Duodenal mucosa (tissue), 2 donors: Measurements from ENCODE around the gene KRTAP12-1.

Experiments used
- H3K27ac ChIP-seq: one replicate; pipeline ENCODE4 v1.7.0; 2013; ENCODE audit warnings: low read depth, low read length
- H3K27me3 ChIP-seq, 2 donors: one replicate each; pipeline ENCODE4 v1.7.0; 2013; ENCODE audit warnings: low read length in 2 of 2, control low read depth in 1 of 2; ENCODE audit not compliant: insufficient read depth in 2 of 2, control insufficient read depth in 1 of 2
- H3K36me3 ChIP-seq, 2 donors: one replicate each; pipeline ENCODE4 v1.7.0; 2013; ENCODE audit warnings: low read length in 2 of 2, control low read depth in 1 of 2; ENCODE audit not compliant: insufficient read depth in 2 of 2, control insufficient read depth in 1 of 2
- H3K4me1 ChIP-seq, 2 donors: one replicate each; pipeline ENCODE4 v1.7.0; 2013; ENCODE audit warnings: low read length in 2 of 2, control low read depth in 1 of 2; ENCODE audit not compliant: insufficient read depth in 2 of 2, control insufficient read depth in 1 of 2
- H3K4me3 ChIP-seq, 2 donors: one replicate each; pipeline ENCODE4 v1.7.0; 2013; ENCODE audit warnings: low read length in 2 of 2, low read depth in 1 of 2
- H3K9ac ChIP-seq, 2 donors: one replicate each; pipeline ENCODE4 v1.7.0; 2013; ENCODE audit warnings: low read length in 2 of 2, low read depth in 1 of 2
- H3K9me3 ChIP-seq, 2 donors: one replicate each; pipeline ENCODE4 v1.7.0; 2013; ENCODE audit warnings: low read length in 2 of 2, control low read depth in 1 of 2; ENCODE audit not compliant: control insufficient read depth in 1 of 2

The KRTAP12-1 gene

GRCh38 chr21:44704636-44705001 lies 22.7 kb upstream of the KRTAP12-1 start:
- H3K4me1 ChIP-seq, result no peaks in the 10 kb centered on the region
- no peak overlapping the region for H3K27ac ChIP-seq
- no peaks in the 10 kb centered on the region for H3K36me3 ChIP-seq
- H3K4me3 ChIP-seq, result no peak overlapping the region
- H3K9me3 ChIP-seq, result peaks cover 0 to 4% of the 10 kb centered on the region in 2 donors
- no peak overlapping the region for H3K9ac ChIP-seq
- peaks cover 56 to 61% of the 10 kb centered on the region in 2 donors for H3K27me3 ChIP-seq

GRCh38 chr21:44703731-44704635 lies 22.0 kb upstream of the KRTAP12-1 start:
- Histone ChIP-seq H3K27ac (no peak overlapping the region), H3K27me3 (peaks cover 50 to 55% of the 10 kb centered on the region in 2 donors), H3K4me3 (no peak overlapping the region), H3K36me3 (no peaks in the 10 kb centered on the region), H3K4me1 (no peaks in the 10 kb centered on the region), H3K9ac (no peak overlapping the region), H3K9me3 (peaks cover 0 to 4% of the 10 kb centered on the region in 2 donors)

GRCh38 chr21:44702973-44703730 lies 21.2 kb upstream of the KRTAP12-1 start:
- no peak overlapping the region for H3K9ac ChIP-seq
- H3K4me1 ChIP-seq, result no peaks in the 10 kb centered on the region
- no peaks in the 10 kb centered on the region for H3K36me3 ChIP-seq
- H3K27me3 ChIP-seq, result peaks cover 41 to 52% of the 10 kb centered on the region in 2 donors
- no peak overlapping the region for H3K27ac ChIP-seq
- H3K9me3 ChIP-seq, result peaks cover 0 to 4% of the 10 kb centered on the region in 2 donors
- H3K4me3 ChIP-seq, result no peak overlapping the region

GRCh38 chr21:44702111-44702972 lies 20.4 kb upstream of the KRTAP12-1 start:
- Histone ChIP-seq H3K9me3 (peaks cover 0 to 4% of the 10 kb centered on the region in 2 donors), H3K9ac (no peak overlapping the region), H3K27me3 (peaks cover 35 to 57% of the 10 kb centered on the region in 2 donors), H3K4me1 (no peaks in the 10 kb centered on the region), H3K4me3 (no peak overlapping the region), H3K36me3 (no peaks in the 10 kb centered on the region), H3K27ac (no peak overlapping the region)

- Histone ChIP-seq H3K4me3 (no peak overlapping the region), H3K27ac (no peak overlapping the region), H3K9me3 (peaks cover 0 to 4% of the 10 kb centered on the region in 2 donors), H3K9ac (no peak overlapping the region), H3K36me3 (no peaks in the 10 kb centered on the region), H3K27me3 (peaks cover 28 to 58% of the 10 kb centered on the region in 2 donors), H3K4me1 (no peaks in the 10 kb centered on the region)
Measured at GRCh38 chr21:44701541-44701940, 19.6 kb upstream of the KRTAP12-1 start.

- H3K36me3 ChIP-seq, result no peaks in the 10 kb centered on the region
- H3K4me3 ChIP-seq, result no peak overlapping the region
- no peaks in the 10 kb centered on the region for H3K4me1 ChIP-seq
- peaks cover 0 to under 1% of the 10 kb centered on the region in 2 donors for H3K9me3 ChIP-seq
- H3K27me3 ChIP-seq, result peaks cover 23 to 57% of the 10 kb centered on the region in 2 donors
- no peak overlapping the region for H3K27ac ChIP-seq
- no peak overlapping the region for H3K9ac ChIP-seq
Measured at GRCh38 chr21:44701023-44701400, 19.0 kb upstream of the KRTAP12-1 start.

- H3K27ac ChIP-seq, result no peak overlapping the region
- H3K4me1 ChIP-seq, result no peaks in the 10 kb centered on the region
- H3K36me3 ChIP-seq, result no peaks in the 10 kb centered on the region
- peaks cover 22 to 57% of the 10 kb centered on the region in 2 donors for H3K27me3 ChIP-seq
- H3K9ac ChIP-seq, result no peak overlapping the region
- H3K4me3 ChIP-seq, result no peak overlapping the region
- H3K9me3 ChIP-seq, result no peaks in the 10 kb centered on the region
Measured at GRCh38 chr21:44700101-44701022, 18.4 kb upstream of the KRTAP12-1 start.

- no peak overlapping the region for H3K9ac ChIP-seq
- no peak overlapping the region for H3K4me3 ChIP-seq
- H3K27me3 ChIP-seq, result peaks cover 21 to 54% of the 10 kb centered on the region in 2 donors
- no peaks in the 10 kb centered on the region for H3K4me1 ChIP-seq
- no peak overlapping the region for H3K27ac ChIP-seq
- H3K9me3 ChIP-seq, result no peaks in the 10 kb centered on the region
- no peaks in the 10 kb centered on the region for H3K36me3 ChIP-seq
Measured at GRCh38 chr21:44699502-44700001, 17.6 kb upstream of the KRTAP12-1 start.
